ENCODE measurements around the gene KCNQ2.

GRCh38 chr20:63403403-63404105 lies 68.9 kb downstream of the KCNQ2 start:
- TF ChIP-seq JUND (IDR thresholded peaks at IDR 0.05) (no peak), POLR2A (IDR thresholded peaks at IDR 0.05; ENCODE audit: borderline replicate concordance, extremely low read depth, insufficient read depth, insufficient read length) (no peak), EGR1 (IDR thresholded peaks at IDR 0.05; ENCODE audit: low read depth) (no peak), ZNF274 (IDR thresholded peaks at IDR 0.05; ENCODE audit: low read depth, low read length) (no peak), FOSL1 (IDR thresholded peaks at IDR 0.05; ENCODE audit: low read depth) (no peak), SRF (IDR thresholded peaks at IDR 0.05; ENCODE audit: low read depth) (no peak), POLR2AphosphoS5 (IDR thresholded peaks at IDR 0.05; ENCODE audit: low read depth, low read length) (no peak)

All from HCT116 (cell line).